ENCODE measurements around the gene PLCL2.

The PLCL2 gene

DNA sequence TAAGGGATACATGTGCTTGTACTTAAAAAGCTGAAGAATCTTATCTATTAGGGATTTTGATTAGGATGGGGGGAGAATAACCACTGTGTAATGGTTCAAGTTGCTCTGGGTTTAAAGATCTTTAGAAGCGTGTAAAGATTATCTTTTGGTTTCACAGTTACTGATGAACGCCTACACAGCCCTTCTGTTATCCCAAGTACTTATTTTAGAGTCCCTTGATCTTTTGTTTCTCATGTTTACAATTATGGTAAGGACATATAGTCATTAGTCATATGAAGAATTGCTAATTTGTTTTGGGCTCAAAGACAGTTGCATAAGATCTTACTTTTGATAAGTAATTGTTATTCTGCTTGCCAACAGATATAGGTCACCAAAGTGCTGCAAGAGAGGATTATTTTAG lies 160.1 kb downstream of the PLCL2 start:
- Histone ChIP-seq H3K79me2 (ENCODE audit: insufficient read depth, low read length) (no peaks in the 10 kb centered on the region), H3K4me1 (ENCODE audit: insufficient read depth, low read length, severe bottlenecking) (no peaks in the 10 kb centered on the region), H3K4me3 (ENCODE audit: low read depth, low read length, poor library complexity, severe bottlenecking) (no peak overlapping the region), H3K9me2 (ENCODE audit: low read depth, low read length) (no peaks in the 10 kb centered on the region), H4K20me1 (ENCODE audit: insufficient read depth, low read length) (no peaks in the 10 kb centered on the region), H3K27me3 (ENCODE audit: insufficient read depth, low read length) (no peaks in the 10 kb centered on the region), H3K9ac (ENCODE audit: low read length) (no peak overlapping the region), H3F3A (ENCODE audit: insufficient read depth, low read length) (no peaks in the 10 kb centered on the region), H3K36me3 (ENCODE audit: insufficient read depth, low read length) (peaks cover 75% of the 10 kb centered on the region), H2AFZ (ENCODE audit: low read length) (no peak overlapping the region), H3K4me2 (ENCODE audit: low read length) (no peak overlapping the region), H3K27ac (ENCODE audit: low read depth, low read length, poor library complexity, severe bottlenecking) (no peak overlapping the region), H3K9me3 (ENCODE audit: low read length) (peaks cover 4% of the 10 kb centered on the region; the same call in 1 of the 2 replicates)
- no peak for TF ChIP-seq EZH2 (IDR thresholded peaks at IDR 0.05; ENCODE audit: borderline replicate concordance, low read length)
- TF ChIP-seq, protein P1, sequence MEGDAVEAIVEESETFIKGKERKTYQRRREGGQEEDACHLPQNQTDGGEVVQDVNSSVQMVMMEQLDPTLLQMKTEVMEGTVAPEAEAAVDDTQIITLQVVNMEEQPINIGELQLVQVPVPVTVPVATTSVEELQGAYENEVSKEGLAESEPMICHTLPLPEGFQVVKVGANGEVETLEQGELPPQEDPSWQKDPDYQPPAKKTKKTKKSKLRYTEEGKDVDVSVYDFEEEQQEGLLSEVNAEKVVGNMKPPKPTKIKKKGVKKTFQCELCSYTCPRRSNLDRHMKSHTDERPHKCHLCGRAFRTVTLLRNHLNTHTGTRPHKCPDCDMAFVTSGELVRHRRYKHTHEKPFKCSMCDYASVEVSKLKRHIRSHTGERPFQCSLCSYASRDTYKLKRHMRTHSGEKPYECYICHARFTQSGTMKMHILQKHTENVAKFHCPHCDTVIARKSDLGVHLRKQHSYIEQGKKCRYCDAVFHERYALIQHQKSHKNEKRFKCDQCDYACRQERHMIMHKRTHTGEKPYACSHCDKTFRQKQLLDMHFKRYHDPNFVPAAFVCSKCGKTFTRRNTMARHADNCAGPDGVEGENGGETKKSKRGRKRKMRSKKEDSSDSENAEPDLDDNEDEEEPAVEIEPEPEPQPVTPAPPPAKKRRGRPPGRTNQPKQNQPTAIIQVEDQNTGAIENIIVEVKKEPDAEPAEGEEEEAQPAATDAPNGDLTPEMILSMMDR (IDR thresholded peaks at IDR 0.05; ENCODE audit: low read length) = no peak

DNA sequence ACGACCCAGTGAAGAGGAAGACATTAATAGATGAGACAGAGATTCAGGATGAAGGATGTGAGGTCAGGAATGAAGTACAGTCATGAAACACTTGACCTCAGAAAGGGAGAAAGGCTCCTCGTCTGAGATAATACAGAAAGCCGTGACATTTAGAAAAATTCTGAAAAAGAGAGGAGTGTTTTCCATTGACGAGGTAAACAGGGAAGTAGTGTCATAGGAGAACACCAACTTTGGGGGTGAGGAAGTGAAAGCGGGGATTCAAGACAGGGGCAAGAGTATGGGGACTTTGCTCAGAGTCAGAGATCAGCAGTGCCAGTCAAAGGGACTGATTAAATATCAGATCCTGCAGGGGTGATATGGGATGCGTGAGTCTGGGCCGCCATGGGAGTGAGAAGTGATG lies 160.9 kb downstream of the PLCL2 start:
- no peak overlapping the region for H2AFZ ChIP-seq (ENCODE audit: low read length)
- H3K4me1 ChIP-seq (ENCODE audit: insufficient read depth, low read length, severe bottlenecking) = no peaks in the 10 kb centered on the region
- H3K36me3 ChIP-seq (ENCODE audit: insufficient read depth, low read length) = peaks cover 68% of the 10 kb centered on the region
- TF ChIP-seq, protein P1 (IDR thresholded peaks at IDR 0.05; ENCODE audit: low read length) = no peak
- no peak for TF ChIP-seq EZH2 (IDR thresholded peaks at IDR 0.05; ENCODE audit: borderline replicate concordance, low read length)
- no peaks in the 10 kb centered on the region for H3F3A ChIP-seq (ENCODE audit: insufficient read depth, low read length)
- H3K9ac ChIP-seq (ENCODE audit: low read length) = no peak overlapping the region
- H3K27me3 ChIP-seq (ENCODE audit: insufficient read depth, low read length) = no peaks in the 10 kb centered on the region
- H3K79me2 ChIP-seq (ENCODE audit: insufficient read depth, low read length) = no peaks in the 10 kb centered on the region
- H3K4me2 ChIP-seq (ENCODE audit: low read length) = no peak overlapping the region
- H3K4me3 ChIP-seq (ENCODE audit: low read depth, low read length, poor library complexity, severe bottlenecking) = no peak overlapping the region
- no peaks in the 10 kb centered on the region for H4K20me1 ChIP-seq (ENCODE audit: insufficient read depth, low read length)
- H3K9me2 ChIP-seq (ENCODE audit: low read depth, low read length) = no peaks in the 10 kb centered on the region
- H3K27ac ChIP-seq (ENCODE audit: low read depth, low read length, poor library complexity, severe bottlenecking) = no peak overlapping the region
- peaks cover 4% of the 10 kb centered on the region; the same call in 1 of the 2 replicates for H3K9me3 ChIP-seq (ENCODE audit: low read length)

- no peaks in the 10 kb centered on the region for H3K9me2 ChIP-seq (ENCODE audit: low read depth, low read length)
- no peak overlapping the region for H3K4me2 ChIP-seq (ENCODE audit: low read length)
- peaks cover 4% of the 10 kb centered on the region; the same call in 1 of the 2 replicates for H3K9me3 ChIP-seq (ENCODE audit: low read length)
- no peak overlapping the region for H3K4me3 ChIP-seq (ENCODE audit: low read depth, low read length, poor library complexity, severe bottlenecking)
- no peak overlapping the region for H2AFZ ChIP-seq (ENCODE audit: low read length)
- H4K20me1 ChIP-seq (ENCODE audit: insufficient read depth, low read length) = no peaks in the 10 kb centered on the region
- no peaks in the 10 kb centered on the region for H3K79me2 ChIP-seq (ENCODE audit: insufficient read depth, low read length)
- H3K27ac ChIP-seq (ENCODE audit: low read depth, low read length, poor library complexity, severe bottlenecking) = no peak overlapping the region
- no peaks in the 10 kb centered on the region for H3F3A ChIP-seq (ENCODE audit: insufficient read depth, low read length)
- H3K4me1 ChIP-seq (ENCODE audit: insufficient read depth, low read length, severe bottlenecking) = no peaks in the 10 kb centered on the region
- no peak overlapping the region for H3K9ac ChIP-seq (ENCODE audit: low read length)
- TF ChIP-seq EZH2 (IDR thresholded peaks at IDR 0.05; ENCODE audit: borderline replicate concordance, low read length) = no peak
- TF ChIP-seq, protein P1 (IDR thresholded peaks at IDR 0.05; ENCODE audit: low read length) = no peak
- H3K36me3 ChIP-seq (ENCODE audit: insufficient read depth, low read length) = peaks cover 61% of the 10 kb centered on the region
- no peaks in the 10 kb centered on the region for H3K27me3 ChIP-seq (ENCODE audit: insufficient read depth, low read length)
These were observed 161.9 kb downstream of the PLCL2 start for GRCh38 chr3:17046623-17047022.

Data from OCI-LY1 (cell line).